Liver (tissue), 9 donors: ENCODE data around the gene SUCLG2. TPM values are rescaled to one million over a fixed set of nuclear protein-coding genes. Genes with fewer than 3 reads are reported as not detected.

Source experiments
- DNase-seq: peaks from one replicate; pipeline ENCODE4 v3.0.0-alpha.2; 2017; ENCODE audit warnings: low spot score
- H3K27ac ChIP-seq, 2 donors: one replicate each; pipeline ENCODE4 v1.7.0; 2013; ENCODE audit warnings: inconsistent platforms in 2 of 2, low read length in 2 of 2, control low read depth in 1 of 2, low read depth in 1 of 2, mild to moderate bottlenecking in 1 of 2
- H3K27me3 ChIP-seq, 4 donors: one replicate each; pipeline versions ENCODE4 v1.6.1 to v1.7.0; 2013; ENCODE audit warnings: low read length in 3 of 4, inconsistent platforms in 1 of 4, mild to moderate bottlenecking in 1 of 4, moderate library complexity in 1 of 4; ENCODE audit not compliant: control insufficient read depth in 4 of 4, insufficient read depth in 4 of 4
- H3K36me3 ChIP-seq, 4 donors: one replicate each; pipeline versions ENCODE4 v1.6.1 to v1.7.0; 2013; ENCODE audit warnings: low read length in 3 of 4, mild to moderate bottlenecking in 3 of 4, low read depth in 1 of 4, moderate library complexity in 1 of 4; ENCODE audit not compliant: control insufficient read depth in 4 of 4, insufficient read depth in 3 of 4
- H3K4me1 ChIP-seq, 4 donors: one replicate each; pipeline versions ENCODE4 v1.6.1 to v1.7.0; 2013; ENCODE audit warnings: low read length in 3 of 4, mild to moderate bottlenecking in 3 of 4, moderate library complexity in 1 of 4; ENCODE audit not compliant: control insufficient read depth in 4 of 4, insufficient read depth in 4 of 4
- H3K4me3 ChIP-seq, 3 donors: one replicate each; pipeline versions ENCODE4 v1.6.1 to v1.7.0; 2013; ENCODE audit warnings: low read length in 3 of 3, control low read depth in 1 of 3, low read depth in 1 of 3, mild to moderate bottlenecking in 1 of 3
- H3K9ac ChIP-seq, 2 donors: one replicate each; pipeline ENCODE4 v1.7.0; 2013; ENCODE audit warnings: low read length in 2 of 2, mild to moderate bottlenecking in 2 of 2, moderate library complexity in 2 of 2, control low read depth in 1 of 2, low read depth in 1 of 2
- H3K9me3 ChIP-seq, 4 donors: one replicate each; pipeline versions ENCODE4 v1.6.1 to v1.7.0; 2013; ENCODE audit warnings: low read length in 3 of 4; ENCODE audit not compliant: control insufficient read depth in 4 of 4
- ATF3 ChIP-seq: IDR thresholded peaks from 2 replicates; pipeline ENCODE4 v1.6.1; 2016; ENCODE audit warnings: antibody characterized with exemption
- CTCF ChIP-seq: fragments of 150-350 bp; IDR thresholded peaks from 2 replicates; pipeline ENCODE4 v1.5.1; 2017; ENCODE audit warnings: improper control_type of control experiment, low read depth, low read length; ENCODE audit not compliant: missing input control
- EGR1 ChIP-seq, 2 donors: IDR thresholded peaks; 2 replicates each; pipeline ENCODE4 v1.6.1; 2016 to 2018; ENCODE audit warnings: antibody characterized with exemption in 2 of 2, low read depth in 2 of 2
- FOXA1 ChIP-seq: IDR thresholded peaks from 2 replicates; pipeline ENCODE4 v1.6.1; 2016; ENCODE audit warnings: antibody characterized with exemption
- FOXA2 ChIP-seq: IDR thresholded peaks from 2 replicates; pipeline ENCODE4 v1.6.1; 2016; ENCODE audit warnings: antibody characterized with exemption
- GABPA ChIP-seq, 2 donors: IDR thresholded peaks in 1 of 2; conservative IDR thresholded peaks in 1 of 2; 2 replicates each; pipeline ENCODE4 v1.6.1; 2016; ENCODE audit warnings: antibody characterized with exemption in 2 of 2, mild to moderate bottlenecking in 1 of 2, moderate library complexity in 1 of 2
- HNF4A ChIP-seq, 2 donors: conservative IDR thresholded peaks; 2 replicates each; pipeline ENCODE4 v1.6.1; 2016; ENCODE audit warnings: antibody characterized with exemption in 2 of 2, mild to moderate bottlenecking in 2 of 2
- HNF4G ChIP-seq: IDR thresholded peaks from 2 replicates; pipeline ENCODE4 v1.6.1; 2016; ENCODE audit warnings: antibody characterized with exemption
- JUND ChIP-seq, 2 donors: IDR thresholded peaks; 2 replicates each; pipeline ENCODE4 v1.6.1; 2016; ENCODE audit warnings: antibody characterized with exemption in 2 of 2
- MAX ChIP-seq: IDR thresholded peaks from 2 replicates; pipeline ENCODE4 v1.6.1; 2016; ENCODE audit warnings: antibody characterized with exemption
- NR2F2 ChIP-seq: IDR thresholded peaks from 2 replicates; pipeline ENCODE4 v1.6.1; 2016; ENCODE audit warnings: antibody characterized with exemption
- RAD21 ChIP-seq, 2 donors: IDR thresholded peaks; 2 replicates each; pipeline ENCODE4 v1.6.1; 2016; ENCODE audit warnings: antibody characterized with exemption in 2 of 2, mild to moderate bottlenecking in 2 of 2
- RXRA ChIP-seq, 2 donors: IDR thresholded peaks; 2 replicates each; pipeline ENCODE4 v1.6.1; 2017 to 2018; ENCODE audit warnings: antibody characterized with exemption in 2 of 2, mild to moderate bottlenecking in 1 of 2
- SP1 ChIP-seq: IDR thresholded peaks from 2 replicates; pipeline ENCODE4 v1.6.1; 2018; ENCODE audit warnings: antibody characterized with exemption, mild to moderate bottlenecking
- TAF1 ChIP-seq: conservative IDR thresholded peaks from 2 replicates; pipeline ENCODE4 v1.6.1; 2016; ENCODE audit warnings: antibody characterized with exemption, mild to moderate bottlenecking
- YY1 ChIP-seq: IDR thresholded peaks from 2 replicates; pipeline ENCODE4 v1.6.1; 2016; ENCODE audit warnings: antibody characterized with exemption, mild to moderate bottlenecking
- WGBS: extraction: QIAGEN DNeasy Blood & Tissue Kit; methylation state at CpG from one replicate; pipeline ENCODE4 v1.1.7; 2013; 5-methylcytosine and 5-hydroxymethylcytosine counted together
- polyA plus RNA-seq, 2 donors: library from polyadenylated mRNA; stranded (reverse) in 1 of 2; unstranded in 1 of 2; fragments of 200-250 nt in 1 of 2; fragments of >200 nt in 1 of 2; fragmentation: Nextera tagmentation in 1 of 2; extraction: Ambion mirVana in 1 of 2; gene quantifications; one replicate each; pipeline versions ENCODE4 v1.2.1 to v1.2.3, GENCODE V29; 2013 to 2015
- total RNA-seq, 2 donors: library from RNA; depleted of rRNA; stranded (reverse); fragments of >200 nt; gene quantifications; one replicate each; pipeline ENCODE4 v1.2.3, GENCODE V29; 2014
- TF ChIP-seq, protein P1 (sequence below): IDR thresholded peaks from 2 replicates; pipeline ENCODE4 v1.6.1; 2016; ENCODE audit warnings: antibody characterized with exemption
- TF ChIP-seq, protein P2 (sequence below): IDR thresholded peaks from 2 replicates; pipeline ENCODE4 v1.6.1; 2016; ENCODE audit warnings: antibody characterized with exemption, mild to moderate bottlenecking
- donor health status: healthy.
- donor health status: healthy.
- donor health status: healthy.
- donor health status: healthy.
- donor health status: healthy.

Gene SUCLG2
- total and polyA plus RNA-seq, 4 donors = 45.3 to 114 (median 92.8) TPM

GRCh38 chr3:67647390-67647878 lies 7.0 kb downstream of the SUCLG2 start:
- Histone ChIP-seq H3K36me3 (peaks cover 0 to 2% (median under 1%) of the 10 kb centered on the region in 4 donors), H3K9me3 (no peaks in the 10 kb centered on the region), H3K27ac (peak overlapping the region; percentile 81 to 85), H3K9ac (no peak overlapping the region), H3K4me3 (no peak overlapping the region), H3K4me1 (peaks cover 14 to 51% (median 42%) of the 10 kb centered on the region in 4 donors), H3K27me3 (no peaks in the 10 kb centered on the region)
- TF ChIP-seq TAF1 = no peak
- peak; percentile 59 to 69 for TF ChIP-seq RAD21 (IDR thresholded peaks at IDR 0.05)
- no peak for TF ChIP-seq CTCF
- peak; percentile 93 for TF ChIP-seq FOXA2
- TF ChIP-seq HNF4G = peak; percentile 97
- peak; percentile 95 to 97 for TF ChIP-seq RXRA (IDR thresholded peaks at IDR 0.05)
- peak; percentile 85 for TF ChIP-seq ATF3
- TF ChIP-seq HNF4A (conservative IDR thresholded peaks at IDR 0.05) = peak; percentile 97 to 98
- no peak for TF ChIP-seq GABPA (IDR thresholded peaks at IDR 0.05 in 1 of 2, conservative IDR thresholded peaks at IDR 0.05 in 1 of 2)
- peak; percentile 80 for TF ChIP-seq MAX
- peak; percentile 34 for TF ChIP-seq NR2F2
- peak; percentile 98 for TF ChIP-seq SP1
- TF ChIP-seq FOXA1 = peak; percentile 94
- TF ChIP-seq, protein P1, sequence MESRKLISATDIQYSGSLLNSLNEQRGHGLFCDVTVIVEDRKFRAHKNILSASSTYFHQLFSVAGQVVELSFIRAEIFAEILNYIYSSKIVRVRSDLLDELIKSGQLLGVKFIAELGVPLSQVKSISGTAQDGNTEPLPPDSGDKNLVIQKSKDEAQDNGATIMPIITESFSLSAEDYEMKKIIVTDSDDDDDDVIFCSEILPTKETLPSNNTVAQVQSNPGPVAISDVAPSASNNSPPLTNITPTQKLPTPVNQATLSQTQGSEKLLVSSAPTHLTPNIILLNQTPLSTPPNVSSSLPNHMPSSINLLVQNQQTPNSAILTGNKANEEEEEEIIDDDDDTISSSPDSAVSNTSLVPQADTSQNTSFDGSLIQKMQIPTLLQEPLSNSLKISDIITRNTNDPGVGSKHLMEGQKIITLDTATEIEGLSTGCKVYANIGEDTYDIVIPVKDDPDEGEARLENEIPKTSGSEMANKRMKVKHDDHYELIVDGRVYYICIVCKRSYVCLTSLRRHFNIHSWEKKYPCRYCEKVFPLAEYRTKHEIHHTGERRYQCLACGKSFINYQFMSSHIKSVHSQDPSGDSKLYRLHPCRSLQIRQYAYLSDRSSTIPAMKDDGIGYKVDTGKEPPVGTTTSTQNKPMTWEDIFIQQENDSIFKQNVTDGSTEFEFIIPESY = peak; percentile 81
- peak; percentile 73 for TF ChIP-seq YY1
- TF ChIP-seq JUND (IDR thresholded peaks at IDR 0.05) = peak; percentile 85 to 97
- TF ChIP-seq EGR1 (IDR thresholded peaks at IDR 0.05; ENCODE audit: low read depth in 2 of 2) = peak in 1 of 2 donors; percentile 75
- TF ChIP-seq, protein P2, sequence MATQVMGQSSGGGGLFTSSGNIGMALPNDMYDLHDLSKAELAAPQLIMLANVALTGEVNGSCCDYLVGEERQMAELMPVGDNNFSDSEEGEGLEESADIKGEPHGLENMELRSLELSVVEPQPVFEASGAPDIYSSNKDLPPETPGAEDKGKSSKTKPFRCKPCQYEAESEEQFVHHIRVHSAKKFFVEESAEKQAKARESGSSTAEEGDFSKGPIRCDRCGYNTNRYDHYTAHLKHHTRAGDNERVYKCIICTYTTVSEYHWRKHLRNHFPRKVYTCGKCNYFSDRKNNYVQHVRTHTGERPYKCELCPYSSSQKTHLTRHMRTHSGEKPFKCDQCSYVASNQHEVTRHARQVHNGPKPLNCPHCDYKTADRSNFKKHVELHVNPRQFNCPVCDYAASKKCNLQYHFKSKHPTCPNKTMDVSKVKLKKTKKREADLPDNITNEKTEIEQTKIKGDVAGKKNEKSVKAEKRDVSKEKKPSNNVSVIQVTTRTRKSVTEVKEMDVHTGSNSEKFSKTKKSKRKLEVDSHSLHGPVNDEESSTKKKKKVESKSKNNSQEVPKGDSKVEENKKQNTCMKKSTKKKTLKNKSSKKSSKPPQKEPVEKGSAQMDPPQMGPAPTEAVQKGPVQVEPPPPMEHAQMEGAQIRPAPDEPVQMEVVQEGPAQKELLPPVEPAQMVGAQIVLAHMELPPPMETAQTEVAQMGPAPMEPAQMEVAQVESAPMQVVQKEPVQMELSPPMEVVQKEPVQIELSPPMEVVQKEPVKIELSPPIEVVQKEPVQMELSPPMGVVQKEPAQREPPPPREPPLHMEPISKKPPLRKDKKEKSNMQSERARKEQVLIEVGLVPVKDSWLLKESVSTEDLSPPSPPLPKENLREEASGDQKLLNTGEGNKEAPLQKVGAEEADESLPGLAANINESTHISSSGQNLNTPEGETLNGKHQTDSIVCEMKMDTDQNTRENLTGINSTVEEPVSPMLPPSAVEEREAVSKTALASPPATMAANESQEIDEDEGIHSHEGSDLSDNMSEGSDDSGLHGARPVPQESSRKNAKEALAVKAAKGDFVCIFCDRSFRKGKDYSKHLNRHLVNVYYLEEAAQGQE = peak; percentile 64
- DNase-seq = peak; percentile 35
- WGBS = 29% methylated on average over 5 of the region's 5 CpGs
